HPDE6-E6E7 (cell line): Measurements from ENCODE around the gene TMEM97.
"Not testable (repeated sequence)": the region's sequence is repeated elsewhere in the genome, so short reads cannot be mapped to it uniquely, and the experiment has no call there.

Experiments used
- DNase-seq: peaks from one replicate; pipeline ENCODE4 v3.0.0; 2011; ENCODE audit warnings: missing footprints; ENCODE audit errors: extremely low spot score

The TMEM97 gene

DNA sequence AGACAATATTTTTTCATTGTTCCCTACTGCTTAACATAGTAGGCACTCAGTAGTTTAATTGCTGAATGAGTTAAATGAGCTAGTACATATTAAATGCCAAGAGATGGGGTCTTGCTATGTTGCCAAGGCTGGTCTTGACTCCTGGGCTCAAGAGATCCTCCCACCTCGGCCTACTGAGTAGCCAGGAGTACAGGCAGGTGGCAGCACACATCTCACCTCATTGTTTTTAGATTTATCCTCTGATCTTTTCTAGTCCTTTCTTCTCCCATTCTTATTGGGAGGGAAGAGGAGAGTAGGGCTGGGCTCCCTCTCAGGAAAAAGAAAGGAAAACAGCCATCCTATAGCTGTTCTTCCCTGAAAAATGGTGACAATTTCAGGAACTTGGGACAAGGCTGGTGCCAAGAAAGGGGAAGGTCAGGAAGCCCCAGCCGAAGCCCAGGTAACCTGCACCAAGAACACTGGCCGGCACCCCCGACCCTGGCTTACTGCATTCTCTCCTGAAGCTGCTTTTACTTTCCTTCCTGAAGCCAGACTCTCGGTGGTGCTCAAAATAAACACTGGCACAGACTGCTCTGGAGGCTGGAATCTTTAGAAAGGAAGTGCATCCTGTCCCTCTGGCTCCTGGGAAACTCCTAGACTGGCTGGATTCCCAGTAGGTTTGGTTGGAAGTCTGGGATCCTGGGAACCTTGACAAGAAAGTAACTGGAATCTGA, 19.2 kb downstream of the TMEM97 start:
- no peak for DNase-seq

DNA sequence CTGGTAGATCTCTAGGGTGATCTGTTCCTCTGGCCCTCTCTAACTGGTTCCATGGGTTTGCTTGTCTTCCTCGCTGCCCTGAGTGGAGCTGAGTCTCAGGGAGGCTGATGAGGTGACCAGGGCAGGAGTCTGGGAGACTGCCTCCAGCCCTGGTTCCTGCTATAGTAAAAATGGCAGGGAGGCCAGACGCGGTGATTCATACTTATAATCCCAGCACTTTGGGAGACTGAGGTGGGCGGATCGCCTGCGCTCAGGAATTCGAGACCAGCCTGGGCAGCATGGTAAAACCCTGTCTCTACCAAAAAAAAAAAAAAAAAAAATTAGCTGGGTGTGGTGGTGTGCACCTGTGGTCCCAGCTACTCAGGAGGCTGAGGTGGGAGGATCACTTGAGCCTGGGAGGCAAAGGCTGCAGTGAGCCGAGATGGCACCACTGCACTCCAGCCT, 19.8 kb downstream of the TMEM97 start:
- not testable (repeated sequence) for DNase-seq

DNA sequence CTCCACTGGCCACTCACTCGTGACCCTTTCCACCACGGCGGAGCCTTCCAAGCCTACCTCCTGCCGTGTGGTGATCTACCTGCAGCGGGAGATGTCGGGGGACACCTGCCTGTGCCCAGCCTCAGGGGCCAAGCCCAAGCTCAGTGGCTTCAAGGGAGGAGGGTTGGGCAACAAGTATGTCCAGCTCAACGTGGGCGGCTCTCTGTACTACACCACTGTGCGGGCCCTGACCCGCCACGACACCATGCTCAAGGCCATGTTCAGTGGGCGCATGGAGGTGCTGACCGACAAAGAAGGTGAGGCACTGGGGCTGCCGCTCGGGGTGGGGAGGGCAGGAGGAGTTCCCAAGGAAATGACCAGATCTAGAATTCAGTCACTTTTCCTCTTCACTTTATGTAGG, 20.4 kb downstream of the TMEM97 start:
- DNase-seq: no peak

DNA sequence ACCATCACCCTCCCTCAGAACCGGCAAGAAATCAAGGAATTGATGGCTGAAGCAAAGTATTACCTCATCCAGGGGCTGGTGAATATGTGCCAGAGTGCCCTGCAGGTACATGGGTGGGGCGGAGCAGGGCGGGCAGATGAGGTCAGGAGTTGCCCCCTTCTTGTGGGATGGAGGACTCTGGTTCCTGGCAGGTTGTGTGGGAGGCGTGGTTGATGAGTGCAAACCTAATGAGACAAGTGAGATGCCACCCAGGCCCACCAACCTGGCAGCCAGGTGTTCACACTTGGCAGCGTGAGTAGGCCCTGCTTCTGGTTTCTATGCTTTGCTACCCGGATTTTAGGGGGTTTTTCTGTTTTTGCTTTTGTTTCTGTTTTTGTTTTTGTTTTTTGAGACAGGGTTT, 21.4 kb downstream of the TMEM97 start:
- DNase-seq: no peak

DNA sequence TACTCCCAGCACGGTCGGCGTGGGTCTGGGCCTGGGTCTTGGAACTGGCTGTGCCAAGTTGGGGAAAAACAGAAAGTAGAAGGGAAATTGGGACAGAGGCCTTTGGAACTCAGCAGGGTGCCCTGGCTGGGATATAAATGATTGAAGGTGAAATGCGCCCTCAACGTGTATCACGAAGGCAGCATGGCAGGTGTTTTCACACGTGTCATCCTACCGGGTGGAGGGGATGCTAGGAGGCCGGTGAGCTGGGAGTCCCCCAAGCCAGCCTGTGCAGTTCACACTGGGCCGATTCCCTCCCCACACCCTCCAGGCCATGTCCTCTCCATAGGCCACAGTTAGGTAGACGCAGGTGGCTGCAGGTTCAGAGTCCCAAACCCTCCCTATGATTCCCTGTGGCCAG, 22.5 kb downstream of the TMEM97 start:
- DNase-seq: no peak

DNA sequence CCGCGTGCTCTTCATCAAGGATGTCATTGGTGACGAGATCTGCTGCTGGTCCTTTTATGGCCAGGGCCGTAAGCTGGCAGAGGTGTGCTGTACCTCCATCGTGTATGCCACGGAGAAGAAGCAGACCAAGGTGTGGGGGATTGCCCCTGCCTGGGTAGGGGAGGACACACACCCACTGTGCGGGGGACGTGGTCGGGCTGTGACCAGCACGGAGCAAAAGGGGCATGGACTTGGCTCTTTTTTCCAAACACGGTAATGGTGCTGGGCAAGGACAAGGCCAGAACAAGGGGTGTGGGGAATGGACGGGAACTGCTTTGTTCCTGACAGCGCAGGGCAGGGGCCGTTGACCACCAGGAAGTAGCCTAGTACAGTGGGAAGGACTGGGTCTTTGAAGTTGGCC, 23.3 kb downstream of the TMEM97 start:
- DNase-seq: no peak

DNA sequence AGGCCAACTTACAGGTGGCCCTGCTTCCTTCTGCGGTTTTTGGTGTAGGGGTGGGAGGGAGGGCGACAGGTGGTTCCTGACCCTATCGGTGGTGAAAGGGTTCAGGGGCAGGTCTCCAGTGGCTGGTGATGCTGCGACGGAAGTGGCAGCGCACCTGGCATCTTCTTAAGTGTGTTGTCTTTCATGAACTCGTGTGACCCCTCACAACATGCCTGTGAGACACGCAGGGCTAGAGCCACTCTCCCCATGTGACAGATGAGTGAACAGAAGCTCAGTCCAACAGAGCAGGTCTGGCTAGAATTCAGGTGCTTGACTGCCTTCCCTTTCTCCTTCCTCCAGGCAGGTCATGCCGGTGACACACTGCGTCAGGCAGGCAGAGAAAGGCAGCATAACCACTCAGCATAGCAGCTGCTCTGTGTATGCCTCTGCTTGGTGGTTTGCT, 24.5 kb downstream of the TMEM97 start:
- DNase-seq: no peak

DNA sequence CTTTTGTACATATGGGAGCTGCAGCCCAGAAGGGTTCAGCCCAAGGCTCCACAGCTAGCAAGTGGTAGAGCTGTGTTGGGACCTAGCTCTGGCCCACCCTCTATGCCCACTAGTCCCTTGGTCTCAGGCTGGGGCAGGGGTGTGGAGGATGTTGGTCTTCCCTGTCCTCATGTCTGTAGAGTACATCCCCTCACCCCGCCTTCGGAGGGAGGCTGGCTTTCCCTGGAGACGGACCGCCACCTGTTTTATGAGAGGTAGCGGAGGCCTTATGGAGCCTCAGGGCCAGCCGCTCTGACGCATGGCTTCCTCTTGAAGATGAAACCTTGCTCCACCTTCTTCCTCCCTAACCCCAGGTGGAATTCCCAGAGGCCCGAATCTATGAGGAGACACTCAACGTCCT, 25.0 kb downstream of the TMEM97 start:
- DNase-seq: no peak

DNA sequence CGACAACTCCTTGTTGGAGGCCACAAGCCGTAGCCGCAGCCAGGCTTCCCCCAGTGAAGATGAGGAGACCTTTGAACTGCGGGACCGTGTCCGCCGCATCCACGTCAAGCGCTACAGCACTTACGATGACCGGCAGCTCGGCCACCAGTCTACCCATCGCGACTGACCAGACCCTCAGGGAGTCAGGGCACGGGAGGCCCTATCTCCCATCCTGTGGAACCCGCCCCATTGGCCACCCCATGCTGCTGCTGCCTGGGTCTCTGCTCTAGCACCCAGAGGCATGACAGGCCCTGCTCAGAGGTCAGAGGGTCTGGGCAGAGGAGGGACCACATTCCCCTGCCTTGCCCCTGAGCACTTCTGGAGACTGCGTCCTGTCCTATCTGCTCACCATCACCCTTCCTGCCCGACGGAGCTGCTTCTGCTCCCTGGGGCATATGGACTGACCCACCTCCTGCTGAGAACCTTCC, 25.5 kb downstream of the TMEM97 start:
- DNase-seq: no peak

DNA sequence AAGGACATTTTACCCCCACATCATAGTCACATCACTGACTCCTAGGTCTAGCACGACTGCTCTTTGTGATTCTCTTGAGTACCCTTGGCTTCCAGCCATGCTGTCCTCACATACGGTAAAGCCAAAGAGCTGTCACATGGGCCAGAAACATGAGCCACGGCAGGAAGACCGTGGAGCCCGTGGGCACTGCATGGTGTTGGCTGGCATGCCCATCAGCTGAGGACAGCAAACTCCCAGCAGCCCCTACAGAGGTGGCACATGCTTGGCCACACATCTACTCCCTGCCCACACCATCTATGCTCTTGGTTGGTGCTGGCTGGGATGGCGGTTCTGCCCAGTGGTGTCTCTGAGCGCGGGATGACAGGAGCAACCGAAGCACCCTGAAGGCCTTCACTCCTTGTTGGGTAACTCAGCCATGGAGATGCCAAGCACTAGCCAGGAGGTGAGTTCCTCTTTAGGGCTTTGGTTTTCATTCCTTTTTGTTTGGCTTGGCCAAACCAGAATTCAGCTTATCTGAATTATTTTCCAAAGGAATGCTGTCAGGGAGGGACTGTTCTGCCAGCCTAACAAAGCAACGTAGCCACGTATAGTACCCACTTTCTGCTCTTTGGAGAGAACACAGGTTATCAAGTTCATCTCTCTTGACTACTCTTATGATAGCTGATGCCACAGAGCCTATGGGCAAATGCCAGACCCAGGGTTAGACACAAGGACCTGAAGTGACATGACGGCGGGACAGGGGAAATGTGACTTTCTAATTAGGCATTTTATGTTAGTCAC, 26.6 kb downstream of the TMEM97 start:
- no peak for DNase-seq

DNA sequence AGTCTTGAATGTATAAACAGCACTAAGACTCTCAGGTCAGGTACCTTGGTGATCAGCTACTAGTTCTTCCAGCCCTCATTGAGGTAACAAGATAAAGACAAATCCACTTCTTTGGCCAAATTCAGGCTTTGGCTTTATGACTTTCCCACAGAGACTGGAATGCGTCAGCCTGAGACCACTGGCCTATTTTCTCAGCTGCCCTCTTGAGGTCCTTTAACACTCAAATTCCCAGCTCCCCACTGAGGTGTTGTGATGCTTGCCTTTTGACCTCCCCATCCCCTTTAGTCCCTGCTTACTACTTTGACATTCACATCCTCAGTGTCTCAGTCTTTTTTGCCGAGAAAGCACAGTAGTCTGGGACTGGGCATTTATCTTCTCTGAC, 27.2 kb downstream of the TMEM97 start:
- no peak for DNase-seq

DNA sequence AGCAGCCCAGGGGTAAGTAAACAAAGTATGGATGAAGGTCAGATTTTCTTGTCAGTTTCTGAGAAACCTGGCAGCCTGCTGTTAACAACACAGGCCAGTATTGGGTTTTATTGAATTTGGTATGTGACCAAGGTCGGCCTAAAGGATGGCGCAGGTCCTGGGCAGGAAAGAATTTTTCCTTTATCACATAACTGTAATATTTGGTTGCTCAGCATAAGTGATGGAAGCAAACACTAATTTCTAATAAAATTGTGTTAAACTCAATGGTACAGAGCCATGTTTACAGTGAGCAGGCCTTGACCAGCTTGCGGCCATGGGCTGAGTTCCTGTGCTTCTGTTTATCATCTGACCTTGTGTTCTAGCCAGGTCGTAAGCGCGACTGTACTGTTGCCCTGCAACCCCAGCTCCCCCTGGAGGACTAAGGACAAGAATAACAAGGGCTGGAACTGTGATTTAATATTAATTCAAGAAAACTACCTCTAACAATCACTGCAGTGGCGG, 27.8 kb downstream of the TMEM97 start:
- no peak for DNase-seq

DNA sequence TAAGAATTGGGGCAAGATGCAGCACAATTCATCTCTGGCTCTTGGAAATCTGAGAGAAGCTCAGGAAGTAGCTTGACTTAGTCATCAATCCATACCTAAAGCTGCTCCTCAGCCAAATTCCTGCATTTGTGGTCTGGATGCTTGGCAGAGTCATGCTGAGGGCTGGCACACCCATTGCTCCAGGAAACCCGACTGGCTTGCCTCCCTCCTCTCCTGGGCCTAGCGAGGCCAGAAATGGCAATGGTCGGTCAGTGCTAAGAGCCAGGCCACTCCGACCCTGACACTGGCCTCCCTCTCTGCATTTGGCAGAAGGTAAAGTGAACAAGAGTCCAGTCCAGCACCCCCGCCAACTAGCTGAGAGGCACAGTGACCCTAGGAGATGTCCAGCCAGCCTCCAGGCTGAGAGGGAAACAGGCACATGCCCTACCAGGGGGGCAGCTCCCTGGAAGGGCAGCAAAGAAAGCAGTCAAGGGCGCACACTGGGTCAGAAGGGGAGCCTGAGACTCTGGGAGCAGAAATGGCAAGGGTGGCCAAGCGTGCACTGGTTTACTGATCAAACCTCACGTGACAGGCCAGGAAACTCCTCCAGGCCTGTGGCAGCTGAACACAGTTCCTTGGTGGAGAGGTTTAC, 28.4 kb downstream of the TMEM97 start:
- DNase-seq: peak; percentile 84

DNA sequence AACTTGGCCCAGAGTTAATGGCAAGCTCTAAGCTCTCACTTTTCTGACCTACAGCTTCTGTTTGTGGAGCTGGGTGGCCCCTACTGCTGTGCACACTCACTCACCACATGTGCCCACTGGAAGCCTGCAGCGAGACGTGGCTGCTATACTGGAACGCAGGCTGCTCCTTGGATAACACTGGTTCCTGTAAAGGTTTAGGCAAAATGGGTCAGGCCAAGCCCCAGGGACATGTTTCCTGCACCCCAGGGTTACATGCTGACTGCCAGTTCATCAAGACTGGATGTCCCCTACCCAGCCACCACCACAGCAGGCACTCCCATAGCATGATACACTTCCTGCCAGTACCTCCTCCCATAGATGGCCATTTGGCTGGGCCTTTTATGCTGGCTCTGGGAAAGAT, 30.0 kb downstream of the TMEM97 start:
- no peak for DNase-seq

DNA sequence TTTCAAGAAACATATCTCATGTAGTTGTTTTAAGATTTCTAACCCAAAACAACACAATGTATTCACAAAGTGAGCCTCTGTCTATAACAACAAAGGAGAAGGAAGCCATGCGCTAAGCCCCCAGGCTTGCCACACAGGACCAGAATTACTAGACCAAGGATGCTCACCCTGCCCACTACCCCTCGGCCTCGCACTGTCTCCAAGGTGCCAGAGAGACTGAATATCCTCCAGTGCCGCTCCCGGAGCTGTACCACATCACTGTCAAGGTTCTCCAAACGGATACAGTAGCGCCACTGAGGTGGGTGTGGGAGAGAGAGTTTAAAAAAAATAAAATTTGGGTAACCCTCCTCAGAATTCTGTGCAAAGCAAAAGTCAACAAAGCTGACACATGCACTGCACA, 31.3 kb downstream of the TMEM97 start:
- DNase-seq: no peak

DNA sequence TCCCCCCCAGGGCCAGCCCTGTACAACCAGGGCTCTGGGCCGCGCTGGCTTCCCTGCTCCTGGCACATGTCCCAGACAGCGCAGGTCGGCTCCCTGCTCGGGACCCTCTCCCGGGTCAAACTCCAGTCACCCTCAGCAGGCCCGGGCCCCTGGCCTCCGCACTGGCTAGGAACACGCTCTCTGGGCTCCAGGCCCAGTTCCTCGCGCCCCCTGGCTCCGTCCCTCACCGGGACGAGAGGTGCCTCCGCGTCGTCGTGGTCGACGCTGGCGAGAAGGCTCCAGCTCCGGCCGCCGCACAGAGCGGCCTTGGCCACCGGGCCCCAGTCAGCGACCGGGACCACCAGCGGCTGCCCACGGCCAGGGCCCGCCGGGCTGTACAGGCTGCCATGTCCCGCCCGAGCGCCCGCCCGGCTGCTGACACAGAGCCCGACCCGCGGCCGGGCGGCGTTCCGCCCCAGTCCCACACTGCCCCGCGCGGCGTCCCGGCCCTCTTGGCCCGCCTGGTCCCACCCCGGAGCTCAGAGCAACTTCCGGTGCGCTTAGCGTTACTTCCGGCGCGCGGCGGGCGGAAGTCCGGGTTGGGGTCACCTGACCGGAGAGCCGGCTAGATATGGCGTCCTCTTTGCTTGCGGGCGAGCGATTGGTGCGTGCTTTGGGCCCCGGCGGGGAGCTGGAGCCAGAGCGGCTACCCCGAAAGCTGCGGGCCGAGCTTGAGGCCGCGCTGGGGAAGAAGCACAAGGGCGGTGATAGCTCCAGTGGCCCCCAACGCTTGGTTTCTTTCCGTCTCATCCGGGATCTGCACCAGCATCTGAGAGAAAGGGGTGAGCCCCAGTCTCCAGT, 38.3 kb downstream of the TMEM97 start, which contains the start of gene POLDIP2:
Gene POLDIP2, minus strand, starts transcription at position 467 of the 840 bp plus-strand sequence. Its CDS starts 79 bp downstream, at position 388.
- DNase-seq: peak; percentile 91

DNA sequence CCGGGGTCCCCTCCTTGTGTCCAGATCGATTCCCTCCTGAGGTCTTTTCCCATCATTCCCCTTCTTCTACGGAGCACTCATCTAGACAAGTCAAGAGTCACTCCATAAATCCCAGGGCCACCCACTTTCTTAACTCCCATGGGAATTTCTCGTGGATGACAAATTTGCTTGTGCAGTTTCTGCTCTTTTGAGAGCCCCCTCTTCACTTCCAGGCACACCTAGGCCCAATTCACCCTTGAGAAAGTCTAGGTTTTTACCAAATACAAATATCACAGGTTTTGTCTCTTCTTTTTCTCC, 38.8 kb downstream of the TMEM97 start:
- no peak for DNase-seq

DNA sequence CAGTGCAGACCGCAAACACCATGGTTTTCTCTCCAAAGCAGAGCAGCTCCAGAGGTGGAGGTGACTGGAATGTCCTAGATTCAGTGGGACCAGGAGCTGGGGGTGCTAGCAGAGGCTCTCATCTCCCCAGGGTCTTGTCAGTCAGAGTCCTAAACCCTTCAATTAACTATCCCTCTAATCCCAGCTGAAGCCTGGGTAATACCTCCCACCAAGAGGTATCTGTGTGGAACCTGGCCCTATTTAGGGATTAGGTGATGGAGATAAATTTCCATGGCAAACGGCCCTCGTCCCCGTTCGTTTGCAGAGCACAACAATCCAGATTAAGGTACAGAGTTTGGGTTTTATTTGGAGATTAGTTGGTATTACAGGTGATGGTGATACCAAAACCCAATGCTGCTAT, 44.2 kb downstream of the TMEM97 start:
- no peak for DNase-seq

DNA sequence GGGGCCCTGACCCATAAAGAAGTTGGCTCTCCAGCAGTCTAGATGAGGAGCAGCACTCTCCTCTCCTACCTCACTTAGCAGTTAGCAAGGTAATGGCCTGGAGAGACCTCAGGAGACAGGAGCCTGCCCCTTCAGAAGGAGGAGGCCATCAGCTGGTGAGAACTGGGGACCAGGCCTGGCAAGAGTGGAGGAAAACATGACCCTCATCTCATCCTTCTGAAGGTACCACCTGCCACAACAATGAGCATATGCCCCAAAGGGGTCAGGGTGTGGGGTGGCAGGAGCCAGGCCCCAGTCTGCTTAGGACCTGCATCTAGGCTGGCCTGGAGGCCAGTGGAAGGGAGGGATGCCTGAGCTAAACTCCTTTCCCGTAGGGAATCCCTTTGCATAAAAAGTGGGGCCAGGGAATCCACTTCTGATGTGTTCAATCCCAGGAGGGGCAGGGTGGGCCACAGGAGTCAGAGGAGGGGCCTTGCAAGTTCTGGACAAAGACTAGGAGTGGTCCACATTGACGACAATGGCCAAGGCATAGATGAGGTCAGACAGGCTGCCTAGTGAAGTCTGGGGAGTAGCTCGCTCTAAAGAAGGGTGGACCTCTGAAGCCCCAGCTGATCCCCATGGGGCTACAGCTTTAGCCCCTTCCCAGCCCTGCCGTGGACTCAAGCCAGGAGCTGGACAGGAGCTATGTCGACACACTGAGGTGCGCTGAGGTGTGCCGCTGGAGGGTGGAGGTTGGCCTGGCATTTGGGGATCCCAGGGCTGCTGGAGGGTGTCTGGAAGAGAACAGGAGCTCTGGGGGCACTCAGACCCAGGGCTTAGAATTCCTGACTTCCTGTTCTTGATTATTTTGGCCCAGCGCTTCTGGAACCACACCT, 45.0 kb downstream of the TMEM97 start:
- no peak for DNase-seq

DNA sequence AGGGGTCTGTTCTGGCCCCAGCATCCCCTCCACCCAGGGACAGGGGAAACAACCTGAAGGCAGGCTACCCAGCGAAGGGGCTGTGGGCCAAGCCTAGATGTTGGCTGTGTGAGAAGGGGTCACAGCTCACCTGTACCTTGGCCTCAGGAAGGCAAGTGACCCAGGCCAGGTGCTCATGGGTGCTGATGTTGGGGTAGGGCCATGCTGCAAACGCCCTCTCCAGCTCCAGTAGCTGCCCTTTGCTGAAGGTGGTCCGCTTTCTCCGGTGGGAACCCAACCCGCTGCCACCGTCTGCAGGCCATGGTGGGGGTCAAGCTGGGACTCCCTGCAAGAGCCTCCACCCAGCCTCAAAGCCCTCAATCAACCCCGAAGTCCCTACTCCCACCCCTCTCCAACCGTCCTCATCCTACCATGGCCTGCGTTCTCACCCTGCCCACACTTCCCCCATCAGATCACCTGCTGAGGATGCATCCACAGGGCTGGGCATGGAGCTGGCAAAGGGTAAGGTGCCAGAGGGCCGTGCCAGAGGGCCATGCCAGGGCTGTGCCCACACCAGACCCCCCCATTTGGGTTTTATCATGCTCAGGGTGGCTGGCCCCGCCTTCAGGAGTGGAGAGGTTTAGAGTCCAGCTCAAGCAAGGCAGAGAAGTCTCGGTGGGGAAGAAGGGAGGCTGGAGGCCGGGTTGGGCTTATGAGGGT, 45.8 kb downstream of the TMEM97 start, which contains the start of gene SEBOX:
Gene SEBOX, minus strand, starts transcription at position 535 of the 699 bp plus-strand sequence. Its CDS starts 48 bp downstream, at position 487.
- no peak for DNase-seq
